Measurements from ENCODE around the gene HOXB8. TPM values are rescaled to one million over a fixed set of nuclear protein-coding genes. Genes with fewer than 3 reads are reported as not detected.

Gene HOXB8
- total RNA-seq, 1 donor from 2014 or later, result not detected

- no peak overlapping the region for H3K4me3 ChIP-seq
- no peak overlapping the region for H3K27ac ChIP-seq
- no peak for DNase-seq (ENCODE audit: extremely low spot score in 2 of 2)
- H3K36me3 ChIP-seq, result no peaks in the 10 kb centered on the region
- peaks cover 9% of the 10 kb centered on the region for H3K4me1 ChIP-seq
- intact Hi-C loops (cut with DNase I), result no loop called here
- TF ChIP-seq POLR2AphosphoS5 (IDR thresholded peaks at IDR 0.05; ENCODE audit: insufficient read depth in 1 of 2, low read depth in 1 of 2) (no peak), POLR2A (IDR thresholded peaks at IDR 0.05) (no peak), CTCF (IDR thresholded peaks at IDR 0.05) (no peak)
- H3K27me3 ChIP-seq, result peaks cover 5% of the 10 kb centered on the region
- no peaks in the 10 kb centered on the region for H3K9me3 ChIP-seq
Measured at GRCh38 chr17:48642059-48642842, 27.2 kb upstream of the HOXB8 start.

GRCh38 chr17:48641541-48642058 is 26.5 kb upstream of the HOXB8 start:
- H3K27me3 ChIP-seq, result peaks cover 5% of the 10 kb centered on the region
- peaks cover 6% of the 10 kb centered on the region for H3K4me1 ChIP-seq
- H3K36me3 ChIP-seq, result no peaks in the 10 kb centered on the region
- H3K4me3 ChIP-seq, result no peak overlapping the region
- no peaks in the 10 kb centered on the region for H3K9me3 ChIP-seq
- TF ChIP-seq POLR2A (IDR thresholded peaks at IDR 0.05) (no peak), CTCF (IDR thresholded peaks at IDR 0.05) (no peak), POLR2AphosphoS5 (IDR thresholded peaks at IDR 0.05; ENCODE audit: insufficient read depth in 1 of 2, low read depth in 1 of 2) (no peak)
- no peak for DNase-seq (ENCODE audit: extremely low spot score in 2 of 2)
- intact Hi-C loops (cut with DNase I), result no loop called here
- no peak overlapping the region for H3K27ac ChIP-seq

- intact Hi-C loops (cut with DNase I), result no loop called here
Measured at GRCh38 chr17:48640858-48641180, 25.7 kb upstream of the HOXB8 start.

GRCh38 chr17:48639982-48640857 is 25.1 kb upstream of the HOXB8 start:
- H3K27me3 ChIP-seq, result peaks cover 5% of the 10 kb centered on the region
- H3K4me3 ChIP-seq, result no peak overlapping the region
- no peak for DNase-seq (ENCODE audit: extremely low spot score in 2 of 2)
- intact Hi-C loops (cut with DNase I), result no loop called here
- TF ChIP-seq POLR2AphosphoS5 (IDR thresholded peaks at IDR 0.05; ENCODE audit: insufficient read depth in 1 of 2, low read depth in 1 of 2), result no peak
- TF ChIP-seq CTCF (IDR thresholded peaks at IDR 0.05), result no peak
- TF ChIP-seq POLR2A (IDR thresholded peaks at IDR 0.05), result no peak
- no peaks in the 10 kb centered on the region for H3K9me3 ChIP-seq
- no peaks in the 10 kb centered on the region for H3K36me3 ChIP-seq
- no peak overlapping the region for H3K27ac ChIP-seq
- H3K4me1 ChIP-seq, result no peaks in the 10 kb centered on the region

More at GRCh38 chr17:48640858-48641180, 25.7 kb upstream of the HOXB8 start:
- H3K27ac ChIP-seq, result no peak overlapping the region
- peaks cover 5% of the 10 kb centered on the region for H3K27me3 ChIP-seq
- H3K4me3 ChIP-seq, result no peak overlapping the region
- no peak for DNase-seq (ENCODE audit: extremely low spot score in 2 of 2)
- H3K36me3 ChIP-seq, result no peaks in the 10 kb centered on the region
- TF ChIP-seq POLR2A (IDR thresholded peaks at IDR 0.05) (no peak), POLR2AphosphoS5 (IDR thresholded peaks at IDR 0.05; ENCODE audit: insufficient read depth in 1 of 2, low read depth in 1 of 2) (no peak)
- H3K9me3 ChIP-seq, result no peaks in the 10 kb centered on the region
- no peaks in the 10 kb centered on the region for H3K4me1 ChIP-seq

GRCh38 chr17:48639136-48639535 is 24.0 kb upstream of the HOXB8 start:
- Histone ChIP-seq H3K4me1 (no peaks in the 10 kb centered on the region), H3K9me3 (no peaks in the 10 kb centered on the region), H3K36me3 (no peaks in the 10 kb centered on the region), H3K27ac (no peak overlapping the region), H3K4me3 (no peak overlapping the region), H3K27me3 (peaks cover 5% of the 10 kb centered on the region)
- no peak for DNase-seq (ENCODE audit: extremely low spot score in 2 of 2)
- no peak for TF ChIP-seq POLR2AphosphoS5 (IDR thresholded peaks at IDR 0.05; ENCODE audit: insufficient read depth in 1 of 2, low read depth in 1 of 2)
- TF ChIP-seq POLR2A (IDR thresholded peaks at IDR 0.05), result no peak
- TF ChIP-seq CTCF (IDR thresholded peaks at IDR 0.05), result no peak
- intact Hi-C loops (cut with DNase I), result no loop called here
